ENCODE data around the gene ASF1B.

Gene ASF1B

GRCh38 chr19:14085309-14085995 is 50.9 kb downstream of the ASF1B start, which contains the start of gene C19orf67:
Gene C19orf67, minus strand, starts transcription at chr19:14085783. Its CDS starts 156 bp downstream, at chr19:14085627.
- FAIRE-seq, result no peak
- DNase-seq (ENCODE audit: insufficient read length, low spot score), result no peak
- TF ChIP-seq CTCF (IDR thresholded peaks at IDR 0.05; ENCODE audit: insufficient read depth, missing control alignments), result no peak

- no peak for TF ChIP-seq CTCF (IDR thresholded peaks at IDR 0.05; ENCODE audit: insufficient read depth, missing control alignments)
- DNase-seq (ENCODE audit: insufficient read length, low spot score) (no peak), FAIRE-seq (no peak)
Measured at GRCh38 chr19:14082675-14082960, 53.8 kb downstream of the ASF1B start.

- FAIRE-seq (no peak), DNase-seq (ENCODE audit: insufficient read length, low spot score) (no peak)
Measured at GRCh38 chr19:14081797-14082674, 54.4 kb downstream of the ASF1B start.

GRCh38 chr19:14080887-14081796 is 55.2 kb downstream of the ASF1B start:
- DNase-seq (ENCODE audit: insufficient read length, low spot score) (peak; percentile 93), FAIRE-seq (peak; percentile 77)
- TF ChIP-seq CTCF (IDR thresholded peaks at IDR 0.05; ENCODE audit: insufficient read depth, missing control alignments), result no peak

More at GRCh38 chr19:14081797-14082674, 54.4 kb downstream of the ASF1B start:
- TF ChIP-seq CTCF (IDR thresholded peaks at IDR 0.05; ENCODE audit: insufficient read depth, missing control alignments), result no peak

- no peak for TF ChIP-seq CTCF (IDR thresholded peaks at IDR 0.05; ENCODE audit: insufficient read depth, missing control alignments)
- no peak for FAIRE-seq
Measured at GRCh38 chr19:14078411-14078810, 58.0 kb downstream of the ASF1B start.

GRCh38 chr19:14073925-14074838 is 62.2 kb downstream of the ASF1B start:
- DNase-seq (ENCODE audit: insufficient read length, low spot score) (no peak), FAIRE-seq (no peak)
- TF ChIP-seq CTCF (IDR thresholded peaks at IDR 0.05; ENCODE audit: insufficient read depth, missing control alignments), result no peak

More at GRCh38 chr19:14078411-14078810, 58.0 kb downstream of the ASF1B start:
- no peak for DNase-seq (ENCODE audit: insufficient read length, low spot score)

All from D721Med (cell line).